ENCODE measurements around the gene PDLIM4. TPM values are rescaled to one million over a fixed set of nuclear protein-coding genes. Genes with fewer than 3 reads are reported as not detected.

PDLIM4 gene
- total RNA-seq, 1 donor: 67.7 TPM

DNA sequence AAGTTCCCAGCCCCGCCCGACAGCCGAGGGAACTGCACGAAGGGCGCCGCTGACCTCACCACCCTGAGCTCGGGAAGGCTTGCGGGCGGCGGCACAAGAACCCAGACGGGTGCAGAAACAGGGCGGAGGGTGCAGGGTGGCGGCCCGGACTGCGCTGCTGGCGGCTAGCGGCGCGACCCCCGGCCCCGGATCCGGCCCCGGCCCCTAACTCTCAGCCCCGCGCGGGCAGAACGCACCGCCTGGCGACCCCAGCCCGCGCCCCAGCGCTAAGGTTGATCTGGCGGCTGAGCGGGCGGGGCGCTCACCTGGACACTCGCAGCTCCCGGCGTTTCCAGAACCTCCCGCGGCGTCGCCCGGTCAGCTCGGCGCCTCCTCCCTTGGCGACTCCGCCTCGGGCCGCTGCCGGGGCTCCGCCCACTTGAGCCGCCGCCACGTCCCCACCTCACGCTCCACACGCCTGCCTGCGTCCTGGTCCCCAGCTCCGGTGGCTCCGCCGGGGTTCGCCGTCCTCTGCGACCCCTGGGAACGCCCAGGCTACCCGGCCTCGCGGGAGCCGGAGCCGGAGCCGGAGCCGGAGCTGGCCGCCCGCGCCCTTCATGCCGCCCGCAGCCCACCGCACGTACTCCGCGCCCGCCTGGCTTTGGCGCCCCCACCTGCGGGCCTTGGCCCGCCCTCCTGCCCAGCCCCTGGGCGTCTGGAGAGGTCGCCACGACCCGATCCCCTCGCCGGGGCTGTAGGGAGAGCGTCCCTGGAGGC is 29.8 kb upstream of the PDLIM4 start, which contains the start of gene P4HA2:
Gene P4HA2 (minus strand): TSS at position 369 of the 756 bp plus-strand sequence. CDS start 9,227 bp downstream, outside the sequence.
- peaks cover 29% of the 10 kb centered on the region for H3K79me2 ChIP-seq (ENCODE audit: insufficient read depth, low read length)
- H3K4me1 ChIP-seq (ENCODE audit: insufficient read depth, low read length): peaks cover 37% of the 10 kb centered on the region
- no peaks in the 10 kb centered on the region for H3K9me3 ChIP-seq (ENCODE audit: low read depth, low read length)
- H3K27ac ChIP-seq (ENCODE audit: low read depth, low read length): peak within 1 kb of the TSS; percentile 89
- H3K27me3 ChIP-seq (ENCODE audit: insufficient read depth, low read length): no peaks in the 10 kb centered on the region
- H3K36me3 ChIP-seq (ENCODE audit: insufficient read depth, low read length): no peaks in the 10 kb centered on the region
- H3K4me2 ChIP-seq (ENCODE audit: insufficient read depth, low read length): peak within 1 kb of the TSS; percentile 90
- DNase-seq (ENCODE audit: insufficient read length, low spot score, missing footprints): peak; percentile 95
- peak within 1 kb of the TSS; percentile 76 for H2AFZ ChIP-seq (ENCODE audit: low read length)
- TF ChIP-seq, protein P1, sequence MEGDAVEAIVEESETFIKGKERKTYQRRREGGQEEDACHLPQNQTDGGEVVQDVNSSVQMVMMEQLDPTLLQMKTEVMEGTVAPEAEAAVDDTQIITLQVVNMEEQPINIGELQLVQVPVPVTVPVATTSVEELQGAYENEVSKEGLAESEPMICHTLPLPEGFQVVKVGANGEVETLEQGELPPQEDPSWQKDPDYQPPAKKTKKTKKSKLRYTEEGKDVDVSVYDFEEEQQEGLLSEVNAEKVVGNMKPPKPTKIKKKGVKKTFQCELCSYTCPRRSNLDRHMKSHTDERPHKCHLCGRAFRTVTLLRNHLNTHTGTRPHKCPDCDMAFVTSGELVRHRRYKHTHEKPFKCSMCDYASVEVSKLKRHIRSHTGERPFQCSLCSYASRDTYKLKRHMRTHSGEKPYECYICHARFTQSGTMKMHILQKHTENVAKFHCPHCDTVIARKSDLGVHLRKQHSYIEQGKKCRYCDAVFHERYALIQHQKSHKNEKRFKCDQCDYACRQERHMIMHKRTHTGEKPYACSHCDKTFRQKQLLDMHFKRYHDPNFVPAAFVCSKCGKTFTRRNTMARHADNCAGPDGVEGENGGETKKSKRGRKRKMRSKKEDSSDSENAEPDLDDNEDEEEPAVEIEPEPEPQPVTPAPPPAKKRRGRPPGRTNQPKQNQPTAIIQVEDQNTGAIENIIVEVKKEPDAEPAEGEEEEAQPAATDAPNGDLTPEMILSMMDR (IDR thresholded peaks at IDR 0.05; ENCODE audit: extremely low read depth, low read depth, low read length): no peak
- H3K4me3 ChIP-seq (ENCODE audit: insufficient read depth, low read length): peak within 1 kb of the TSS; percentile 78
- peaks cover 18% of the 10 kb centered on the region for H4K20me1 ChIP-seq (ENCODE audit: insufficient read depth, low read length)

DNA sequence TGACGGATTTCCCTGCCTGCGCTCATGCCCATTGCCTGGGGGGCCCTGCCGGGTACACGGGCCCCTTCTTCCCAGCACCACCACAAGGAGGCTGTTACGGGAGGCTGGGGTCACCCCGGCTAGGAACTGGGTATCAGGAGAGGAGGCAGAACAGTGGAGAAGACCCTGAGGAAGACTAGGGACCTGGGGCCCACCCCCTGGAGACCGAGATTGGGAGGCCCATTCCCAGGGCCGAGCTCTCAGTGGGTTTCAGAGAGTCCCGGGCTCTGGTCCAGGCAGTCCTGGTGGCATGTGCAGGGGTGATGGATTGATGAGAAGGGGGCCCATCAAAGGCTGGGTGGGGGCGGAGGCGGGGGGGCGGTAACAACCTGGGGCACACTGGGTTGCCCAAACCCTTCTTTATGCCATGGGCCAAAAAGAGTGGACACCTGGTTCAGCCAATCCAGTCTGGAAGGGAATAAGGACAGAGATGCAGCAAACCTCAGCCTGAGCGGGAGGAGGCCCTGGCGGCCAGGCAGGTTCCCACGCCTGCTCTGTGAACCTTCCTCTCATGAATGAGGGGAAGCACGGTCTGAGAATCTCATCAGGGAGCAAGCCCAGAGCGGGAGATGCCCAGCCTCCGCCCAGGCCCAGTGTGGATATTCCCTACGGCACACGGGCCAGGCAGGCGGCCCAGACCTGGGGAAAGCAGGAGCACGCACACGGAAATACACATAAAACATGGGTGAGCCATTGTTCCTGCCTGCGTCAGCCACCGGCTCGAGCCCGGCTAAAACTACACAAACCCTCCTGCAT is 29.1 kb upstream of the PDLIM4 start:
- Histone ChIP-seq H3K27ac (ENCODE audit: low read depth, low read length) (no peak overlapping the region), H3K36me3 (ENCODE audit: insufficient read depth, low read length) (no peaks in the 10 kb centered on the region), H3K9me3 (ENCODE audit: low read depth, low read length) (no peaks in the 10 kb centered on the region), H3K4me2 (ENCODE audit: insufficient read depth, low read length) (peak overlapping the region; percentile 90), H3K4me3 (ENCODE audit: insufficient read depth, low read length) (peak overlapping the region; percentile 78), H4K20me1 (ENCODE audit: insufficient read depth, low read length) (peaks cover 16% of the 10 kb centered on the region), H3K4me1 (ENCODE audit: insufficient read depth, low read length) (peaks cover 33% of the 10 kb centered on the region), H3K27me3 (ENCODE audit: insufficient read depth, low read length) (no peaks in the 10 kb centered on the region), H3K79me2 (ENCODE audit: insufficient read depth, low read length) (peaks cover 21% of the 10 kb centered on the region), H2AFZ (ENCODE audit: low read length) (peak overlapping the region; percentile 53)
- no peak for DNase-seq (ENCODE audit: insufficient read length, low spot score, missing footprints)
- TF ChIP-seq, protein P1 (IDR thresholded peaks at IDR 0.05; ENCODE audit: extremely low read depth, low read depth, low read length): no peak

DNA sequence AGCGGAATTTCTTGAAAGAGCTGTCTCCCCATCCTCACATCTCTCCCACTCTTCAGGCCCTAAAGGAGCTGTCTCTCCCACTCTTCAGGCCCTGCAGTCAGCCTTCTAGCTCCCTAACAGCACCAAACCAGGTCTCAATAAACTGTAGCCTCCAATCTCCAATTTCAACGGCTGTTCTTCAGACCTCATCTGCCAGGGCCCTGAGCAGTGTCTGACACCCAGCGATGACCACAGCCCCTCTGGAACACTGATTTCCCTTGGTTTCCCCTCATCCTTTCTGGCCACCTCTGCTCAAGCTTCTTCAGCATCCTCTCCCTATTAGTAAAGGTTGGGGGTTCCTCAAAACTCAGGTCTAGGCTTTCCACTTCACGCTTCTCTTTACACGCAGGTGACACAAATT is 28.3 kb upstream of the PDLIM4 start:
- H3K4me2 ChIP-seq (ENCODE audit: insufficient read depth, low read length): no peak overlapping the region
- no peaks in the 10 kb centered on the region for H3K36me3 ChIP-seq (ENCODE audit: insufficient read depth, low read length)
- peaks cover 9% of the 10 kb centered on the region for H4K20me1 ChIP-seq (ENCODE audit: insufficient read depth, low read length)
- peaks cover 13% of the 10 kb centered on the region for H3K79me2 ChIP-seq (ENCODE audit: insufficient read depth, low read length)
- H3K9me3 ChIP-seq (ENCODE audit: low read depth, low read length): no peaks in the 10 kb centered on the region
- no peak overlapping the region for H3K27ac ChIP-seq (ENCODE audit: low read depth, low read length)
- no peaks in the 10 kb centered on the region for H3K27me3 ChIP-seq (ENCODE audit: insufficient read depth, low read length)
- TF ChIP-seq, protein P1 (IDR thresholded peaks at IDR 0.05; ENCODE audit: extremely low read depth, low read depth, low read length): no peak
- H2AFZ ChIP-seq (ENCODE audit: low read length): no peak overlapping the region
- H3K4me1 ChIP-seq (ENCODE audit: insufficient read depth, low read length): peaks cover 28% of the 10 kb centered on the region
- H3K4me3 ChIP-seq (ENCODE audit: insufficient read depth, low read length): no peak overlapping the region
- no peak for DNase-seq (ENCODE audit: insufficient read length, low spot score, missing footprints)

DNA sequence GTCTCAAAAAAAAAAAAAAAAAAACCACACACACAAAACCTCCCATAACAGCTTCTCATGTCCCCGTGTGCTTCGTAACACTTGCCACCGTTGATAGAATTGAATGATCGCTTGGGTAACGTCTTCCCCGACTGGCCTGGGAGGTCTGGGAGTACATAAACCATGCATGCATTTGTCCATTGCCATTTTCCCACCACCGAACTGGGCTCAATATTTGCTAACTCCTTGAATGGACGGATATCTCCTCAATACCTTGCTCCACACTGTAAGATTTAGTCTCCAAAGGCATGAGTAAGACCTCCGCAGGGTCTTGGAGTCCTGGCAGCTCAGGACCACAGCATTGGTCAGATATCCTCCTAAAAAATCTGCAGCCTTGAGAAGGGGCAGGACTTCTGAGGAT is 26.6 kb upstream of the PDLIM4 start:
- DNase-seq (ENCODE audit: insufficient read length, low spot score, missing footprints): no peak
- TF ChIP-seq, protein P1 (IDR thresholded peaks at IDR 0.05; ENCODE audit: extremely low read depth, low read depth, low read length): no peak

More for the DNA sequence above, 26.6 kb upstream of the PDLIM4 start:
- H3K9me3 ChIP-seq (ENCODE audit: low read depth, low read length): no peaks in the 10 kb centered on the region
- H2AFZ ChIP-seq (ENCODE audit: low read length): no peak overlapping the region
- peaks cover 7% of the 10 kb centered on the region for H3K79me2 ChIP-seq (ENCODE audit: insufficient read depth, low read length)
- H3K4me2 ChIP-seq (ENCODE audit: insufficient read depth, low read length): no peak overlapping the region
- H3K27ac ChIP-seq (ENCODE audit: low read depth, low read length): no peak overlapping the region
- H3K36me3 ChIP-seq (ENCODE audit: insufficient read depth, low read length): no peaks in the 10 kb centered on the region
- H4K20me1 ChIP-seq (ENCODE audit: insufficient read depth, low read length): peaks cover 4% of the 10 kb centered on the region
- H3K27me3 ChIP-seq (ENCODE audit: insufficient read depth, low read length): no peaks in the 10 kb centered on the region
- peaks cover 11% of the 10 kb centered on the region for H3K4me1 ChIP-seq (ENCODE audit: insufficient read depth, low read length)
- no peak overlapping the region for H3K4me3 ChIP-seq (ENCODE audit: insufficient read depth, low read length)
